Activated CD4-positive, alpha-beta memory T cell treated with anti-CD3 and anti-CD28 coated beads for 36 hours (primary cell): Measurements from ENCODE around the gene RBM33. TPM values are rescaled to one million over a fixed set of nuclear protein-coding genes. Genes with fewer than 3 reads are reported as not detected.

Experiments used
- CTCF ChIA-PET: fragments of 350-600 bp; sonication (Branson Sonifier 250); formaldehyde crosslinking; loops from one replicate; lab custom pipeline; 2021; ENCODE audit warnings: antibody characterized with exemption, inconsistent platforms; lab: Charles Lee
- POLR2A ChIA-PET: fragments of 350-600 bp; sonication (Branson Sonifier 250); formaldehyde crosslinking; loops from one replicate; lab custom pipeline; 2021; ENCODE audit warnings: antibody characterized with exemption; lab: Charles Lee
- DNase-seq: peaks from one replicate; pipeline ENCODE4 v3.0.0-alpha.2; 2020
- H3K27ac Mint-ChIP-seq: one replicate; pipeline ENCODE4 v1.8.0; 2021; ENCODE audit warnings: mixed read lengths
- H3K27me3 Mint-ChIP-seq: one replicate; pipeline ENCODE4 v1.8.0; 2021; ENCODE audit warnings: mixed read lengths
- H3K36me3 Mint-ChIP-seq: one replicate; pipeline ENCODE4 v1.8.0; 2021; ENCODE audit warnings: mixed read lengths
- H3K4me1 Mint-ChIP-seq: one replicate; pipeline ENCODE4 v1.8.0; 2021; ENCODE audit warnings: low read depth, mixed read lengths
- H3K4me3 Mint-ChIP-seq: one replicate; pipeline ENCODE4 v1.8.0; 2021; ENCODE audit warnings: mild to moderate bottlenecking, mixed read lengths
- H3K9me3 Mint-ChIP-seq: one replicate; pipeline ENCODE4 v1.8.0; 2021; ENCODE audit warnings: mixed read lengths
- intact Hi-C: fragments of 100-400 bp; cut with micrococcal nuclease; formaldehyde crosslinking; loops from one replicate; pipeline ENCODE4 v1.15.1; 2023
- total RNA-seq, 2 experiments: library from RNA; stranded (reverse); gene quantifications; one replicate each; pipeline ENCODE4 v1.2.3, GENCODE V29; 2021

The RBM33 gene
- total RNA-seq, 2 experiments from 2014 or later, result 57.7 to 65.3 TPM

GRCh38 chr7:155792315-155792960 lies 148.0 kb downstream of the RBM33 start:
- CTCF ChIA-PET, result no interaction called here
- POLR2A ChIA-PET, result no interaction called here
- no peak overlapping the region for H3K4me3 Mint-ChIP-seq
- H3K36me3 Mint-ChIP-seq, result no peaks in the 10 kb centered on the region
- peaks cover 4% of the 10 kb centered on the region for H3K4me1 Mint-ChIP-seq
- no peak overlapping the region for H3K27ac Mint-ChIP-seq
- H3K27me3 Mint-ChIP-seq, result peaks cover 4% of the 10 kb centered on the region
- intact Hi-C loops, result no loop called here
- DNase-seq, result no peak
- H3K9me3 Mint-ChIP-seq, result no peaks in the 10 kb centered on the region

DNA sequence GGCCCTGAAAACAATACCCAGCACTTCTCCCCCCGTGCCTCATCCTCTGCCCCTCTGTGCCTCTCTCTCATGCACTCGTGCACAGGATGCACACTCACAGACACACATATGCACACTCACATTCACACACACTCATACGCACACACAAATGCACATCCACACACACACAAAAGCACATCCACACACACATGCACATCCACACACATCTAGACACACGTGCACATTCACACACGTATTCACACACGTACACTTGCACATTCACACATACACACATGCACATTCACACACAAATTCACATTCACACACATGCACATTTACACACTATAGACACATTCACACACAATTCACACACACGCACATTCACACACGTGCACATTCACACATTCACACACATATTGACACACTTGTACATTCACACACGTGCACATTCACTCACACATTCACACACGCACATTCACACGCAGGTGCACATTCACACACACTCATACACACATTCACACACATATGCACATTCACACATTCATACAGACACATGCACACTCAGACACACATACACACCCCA lies 148.6 kb downstream of the RBM33 start:
- DNase-seq, result no peak
- ChIA-PET CTCF (no interaction called here), POLR2A (no interaction called here)
- Mint-ChIP-seq H3K4me3 (no peak overlapping the region), H3K27me3 (peaks cover 2% of the 10 kb centered on the region), H3K27ac (no peak overlapping the region), H3K36me3 (no peaks in the 10 kb centered on the region), H3K9me3 (no peaks in the 10 kb centered on the region), H3K4me1 (no peaks in the 10 kb centered on the region)
- intact Hi-C loops, result no loop called here

GRCh38 chr7:155793720-155794119 lies 149.3 kb downstream of the RBM33 start:
- Mint-ChIP-seq H3K27me3 (peaks cover 8% of the 10 kb centered on the region), H3K4me1 (peaks cover 2% of the 10 kb centered on the region), H3K9me3 (no peaks in the 10 kb centered on the region), H3K36me3 (no peaks in the 10 kb centered on the region), H3K4me3 (no peak overlapping the region), H3K27ac (no peak overlapping the region)
- ChIA-PET POLR2A (no interaction called here), CTCF (no interaction called here)
- intact Hi-C loops, result no loop called here
- DNase-seq, result no peak

DNA sequence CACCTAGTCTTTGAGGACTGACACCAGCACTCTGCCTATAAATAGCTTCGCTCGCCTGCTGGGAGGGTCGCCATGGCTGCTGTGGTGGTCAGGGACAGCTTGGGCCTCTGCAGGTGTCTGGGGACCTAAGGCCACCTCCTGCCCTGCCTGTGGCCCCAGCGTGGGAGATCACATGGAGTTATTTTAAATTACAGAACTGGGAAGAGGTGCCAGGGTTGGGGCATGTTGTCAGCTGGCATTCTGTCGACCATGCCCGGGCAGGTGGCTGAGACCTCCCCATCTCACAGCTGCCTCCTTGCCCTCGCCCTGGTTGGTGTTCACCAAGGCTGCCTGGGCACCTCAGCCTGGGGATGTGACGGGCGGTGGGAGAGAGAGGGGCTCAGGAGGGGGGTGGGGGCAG lies 149.7 kb downstream of the RBM33 start:
- Mint-ChIP-seq H3K9me3 (no peaks in the 10 kb centered on the region), H3K4me3 (no peak overlapping the region), H3K4me1 (peaks cover 2% of the 10 kb centered on the region), H3K27me3 (peaks cover 12% of the 10 kb centered on the region), H3K27ac (no peak overlapping the region), H3K36me3 (no peaks in the 10 kb centered on the region)
- no peak for DNase-seq
- intact Hi-C loops, result no loop called here
- ChIA-PET POLR2A (no interaction called here), CTCF (no interaction called here)

GRCh38 chr7:155795401-155795800 lies 150.9 kb downstream of the RBM33 start:
- ChIA-PET CTCF (interaction anchor here (0.7 kb wide), 1 partner anchor 263 kb away, joined by 5 read pairs; no protein-coding TSS in a partner anchor), POLR2A (interaction anchor here (0.6 kb wide), 1 partner anchor 369 kb away, joined by 4 read pairs; no protein-coding TSS in a partner anchor)
- intact Hi-C loops, result no loop called here
- peaks cover 2% of the 10 kb centered on the region for H3K4me1 Mint-ChIP-seq
- no peaks in the 10 kb centered on the region for H3K36me3 Mint-ChIP-seq
- no peak overlapping the region for H3K4me3 Mint-ChIP-seq
- peaks cover 22% of the 10 kb centered on the region for H3K27me3 Mint-ChIP-seq
- H3K9me3 Mint-ChIP-seq, result no peaks in the 10 kb centered on the region
- H3K27ac Mint-ChIP-seq, result no peak overlapping the region
- no peak for DNase-seq

- POLR2A ChIA-PET, result no interaction called here
- no peak overlapping the region for H3K4me3 Mint-ChIP-seq
- peaks cover 2% of the 10 kb centered on the region for H3K4me1 Mint-ChIP-seq
- CTCF ChIA-PET, result interaction anchor here (0.7 kb wide), 1 partner anchor 197 kb away, joined by 3 read pairs; no protein-coding TSS in a partner anchor
- intact Hi-C loops, result no loop called here
- no peaks in the 10 kb centered on the region for H3K36me3 Mint-ChIP-seq
- no peak for DNase-seq
- no peaks in the 10 kb centered on the region for H3K9me3 Mint-ChIP-seq
- H3K27ac Mint-ChIP-seq, result no peak overlapping the region
- H3K27me3 Mint-ChIP-seq, result peaks cover 27% of the 10 kb centered on the region
Observed at GRCh38 chr7:155795951-155796350, 151.5 kb downstream of the RBM33 start.

- CTCF ChIA-PET, result interaction anchor here (0.7 kb wide), 1 partner anchor 198 kb away, joined by 3 read pairs; no protein-coding TSS in a partner anchor
- POLR2A ChIA-PET, result no interaction called here
- Mint-ChIP-seq H3K9me3 (no peaks in the 10 kb centered on the region), H3K4me1 (peaks cover 2% of the 10 kb centered on the region), H3K27me3 (peaks cover 33% of the 10 kb centered on the region), H3K36me3 (no peaks in the 10 kb centered on the region), H3K4me3 (no peak overlapping the region), H3K27ac (no peak overlapping the region)
- DNase-seq, result peak; percentile 76
- intact Hi-C loops, result no loop called here
Observed at GRCh38 chr7:155796381-155797261, 152.2 kb downstream of the RBM33 start.

GRCh38 chr7:155797262-155798250 lies 153.1 kb downstream of the RBM33 start:
- H3K4me3 Mint-ChIP-seq, result no peak overlapping the region
- no peak for DNase-seq
- peaks cover 2% of the 10 kb centered on the region for H3K4me1 Mint-ChIP-seq
- peaks cover 35% of the 10 kb centered on the region for H3K27me3 Mint-ChIP-seq
- intact Hi-C loops, result no loop called here
- no peaks in the 10 kb centered on the region for H3K9me3 Mint-ChIP-seq
- no peaks in the 10 kb centered on the region for H3K36me3 Mint-ChIP-seq
- ChIA-PET POLR2A (no interaction called here), CTCF (interaction anchor here (1.3 kb wide), 1 partner anchor 1022 kb away, joined by 3 read pairs; no protein-coding TSS in a partner anchor)
- no peak overlapping the region for H3K27ac Mint-ChIP-seq

GRCh38 chr7:155798673-155799439 lies 154.4 kb downstream of the RBM33 start:
- DNase-seq, result no peak
- Mint-ChIP-seq H3K4me1 (peaks cover 7% of the 10 kb centered on the region), H3K36me3 (no peaks in the 10 kb centered on the region), H3K27me3 (peaks cover 41% of the 10 kb centered on the region), H3K27ac (no peak overlapping the region), H3K9me3 (no peaks in the 10 kb centered on the region), H3K4me3 (no peak overlapping the region)
- POLR2A ChIA-PET, result no interaction called here
- intact Hi-C loops, result no loop called here
- CTCF ChIA-PET, result interaction anchor here (0.7 to 1.3 kb wide), 2 partner anchors 13 to 1021 kb away, joined by 3 read pairs; no protein-coding TSS in a partner anchor

DNA sequence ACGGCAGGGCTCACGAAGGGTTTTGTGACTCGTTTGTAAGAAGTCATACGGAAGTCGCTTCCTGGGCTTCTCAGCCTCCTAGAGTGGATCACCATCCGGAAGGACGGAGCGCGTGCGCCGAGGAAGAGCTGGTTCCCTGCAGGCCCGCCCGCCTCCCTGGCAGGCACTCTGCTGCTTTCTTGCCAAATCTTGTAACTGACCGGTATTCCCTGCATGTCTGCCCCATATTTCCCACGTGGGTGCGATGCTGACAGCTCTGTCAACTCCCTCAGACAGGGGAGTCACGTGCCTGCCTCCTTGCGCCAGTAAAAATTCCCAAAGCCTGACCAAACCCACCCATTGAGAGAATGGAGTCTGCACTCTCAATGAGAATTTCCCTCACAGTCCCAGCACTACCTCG lies 155.1 kb downstream of the RBM33 start:
- Mint-ChIP-seq H3K9me3 (no peaks in the 10 kb centered on the region), H3K36me3 (no peaks in the 10 kb centered on the region), H3K27me3 (peaks cover 45% of the 10 kb centered on the region), H3K4me1 (peaks cover 12% of the 10 kb centered on the region), H3K4me3 (no peak overlapping the region), H3K27ac (no peak overlapping the region)
- intact Hi-C loops, result no loop called here
- POLR2A ChIA-PET, result no interaction called here
- CTCF ChIA-PET, result no interaction called here
- no peak for DNase-seq

- ChIA-PET CTCF (no interaction called here), POLR2A (no interaction called here)
- intact Hi-C loops, result no loop called here
Observed at GRCh38 chr7:155800301-155800700, 155.8 kb downstream of the RBM33 start.

More at GRCh38 chr7:155800301-155800700, 155.8 kb downstream of the RBM33 start:
- Mint-ChIP-seq H3K4me1 (peaks cover 13% of the 10 kb centered on the region), H3K9me3 (no peaks in the 10 kb centered on the region), H3K36me3 (no peaks in the 10 kb centered on the region), H3K27ac (no peak overlapping the region), H3K4me3 (no peak overlapping the region), H3K27me3 (peaks cover 47% of the 10 kb centered on the region)
- DNase-seq, result no peak
